GM12875 (cell line): ENCODE measurements around the gene COTL1.
"Not testable (repeated sequence)": the region's sequence is repeated elsewhere in the genome, so short reads cannot be mapped to it uniquely, and the experiment has no call there.

Experiments
- H3K4me3 ChIP-seq: one replicate; pipeline ENCODE4 v1.5.1; 2011; ENCODE audit warnings: low read depth, low read length, control low read depth
- TF ChIP-seq, protein P1 (sequence below): IDR thresholded peaks from 2 replicates; pipeline ENCODE4 v1.5.1; 2011; ENCODE audit warnings: low read depth, mild to moderate bottlenecking, control low read depth, inconsistent platforms, low read length, moderate library complexity, borderline replicate concordance; ENCODE audit not compliant: insufficient read depth

Gene COTL1

DNA sequence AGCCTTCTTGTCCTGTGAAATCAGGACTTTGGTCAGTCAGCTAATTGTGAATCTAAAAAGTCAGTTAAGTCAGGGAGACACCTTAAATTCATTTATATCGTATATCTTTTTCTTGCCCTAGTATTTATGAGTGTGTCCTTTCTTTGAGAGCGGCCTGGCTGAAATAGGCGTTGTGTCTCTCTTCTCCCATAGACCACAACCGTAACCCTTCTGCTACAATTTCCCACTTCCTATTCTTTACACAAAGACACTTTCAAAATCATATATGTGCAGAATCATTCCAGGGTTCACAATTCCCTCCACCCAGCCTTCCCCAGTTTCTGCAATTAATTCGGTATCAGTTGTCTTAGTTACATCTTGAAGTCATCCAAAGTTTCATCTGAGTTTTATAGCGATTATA is 14.0 kb upstream of the COTL1 start:
- TF ChIP-seq, protein P1, sequence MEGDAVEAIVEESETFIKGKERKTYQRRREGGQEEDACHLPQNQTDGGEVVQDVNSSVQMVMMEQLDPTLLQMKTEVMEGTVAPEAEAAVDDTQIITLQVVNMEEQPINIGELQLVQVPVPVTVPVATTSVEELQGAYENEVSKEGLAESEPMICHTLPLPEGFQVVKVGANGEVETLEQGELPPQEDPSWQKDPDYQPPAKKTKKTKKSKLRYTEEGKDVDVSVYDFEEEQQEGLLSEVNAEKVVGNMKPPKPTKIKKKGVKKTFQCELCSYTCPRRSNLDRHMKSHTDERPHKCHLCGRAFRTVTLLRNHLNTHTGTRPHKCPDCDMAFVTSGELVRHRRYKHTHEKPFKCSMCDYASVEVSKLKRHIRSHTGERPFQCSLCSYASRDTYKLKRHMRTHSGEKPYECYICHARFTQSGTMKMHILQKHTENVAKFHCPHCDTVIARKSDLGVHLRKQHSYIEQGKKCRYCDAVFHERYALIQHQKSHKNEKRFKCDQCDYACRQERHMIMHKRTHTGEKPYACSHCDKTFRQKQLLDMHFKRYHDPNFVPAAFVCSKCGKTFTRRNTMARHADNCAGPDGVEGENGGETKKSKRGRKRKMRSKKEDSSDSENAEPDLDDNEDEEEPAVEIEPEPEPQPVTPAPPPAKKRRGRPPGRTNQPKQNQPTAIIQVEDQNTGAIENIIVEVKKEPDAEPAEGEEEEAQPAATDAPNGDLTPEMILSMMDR: no peak
- H3K4me3 ChIP-seq: no peak overlapping the region

DNA sequence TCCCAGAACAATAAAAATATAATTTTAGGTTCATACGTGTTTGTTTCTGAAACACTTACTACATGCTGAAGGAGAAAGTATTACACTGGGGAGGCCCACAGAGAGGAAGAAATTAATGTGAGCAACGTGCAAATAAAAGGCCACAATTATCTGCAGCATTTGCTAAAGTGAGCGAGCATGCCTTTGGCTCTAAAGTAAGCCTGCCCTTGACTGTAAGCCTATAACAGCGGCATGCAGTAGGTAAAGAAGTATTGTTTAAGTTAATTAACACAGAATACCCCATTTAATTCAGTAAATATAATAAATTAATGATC is 13.2 kb upstream of the COTL1 start:
- TF ChIP-seq, protein P1: no peak

DNA sequence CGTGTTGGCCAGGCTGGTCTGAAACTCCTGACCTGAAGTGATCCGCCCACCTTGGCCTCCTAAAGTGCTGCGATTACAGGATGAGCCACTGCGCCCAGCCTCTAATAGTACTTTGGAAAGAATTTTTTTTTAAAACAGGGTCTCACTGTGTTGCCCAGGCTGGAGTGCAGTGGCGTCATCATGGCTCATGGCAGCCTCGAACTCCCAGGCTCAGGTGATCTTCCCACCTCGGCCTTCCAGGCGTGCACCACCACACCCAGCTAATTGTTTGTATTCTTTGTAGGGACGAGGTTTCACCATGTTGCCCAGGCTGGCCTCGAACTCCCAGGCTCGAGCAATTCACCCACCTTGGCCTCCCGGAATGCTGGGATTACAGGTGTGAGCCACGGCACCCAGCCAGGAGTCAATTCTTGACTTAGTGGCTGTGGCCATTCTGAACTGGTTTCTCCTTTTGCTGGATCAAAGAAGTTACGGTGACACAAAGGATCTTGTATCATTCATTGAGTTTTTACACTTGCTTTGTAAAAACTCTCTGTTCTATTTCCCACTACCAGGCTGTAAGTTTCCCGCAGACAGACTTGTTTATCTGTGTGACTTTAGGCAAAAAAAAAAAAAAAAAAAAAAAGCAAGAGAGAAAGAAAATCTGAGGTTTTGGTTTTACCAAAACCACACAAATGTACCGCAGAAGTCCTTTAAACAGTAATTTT is 12.7 kb upstream of the COTL1 start:
- H3K4me3 ChIP-seq: no peak overlapping the region
- TF ChIP-seq, protein P1: no peak

More for the DNA sequence above, 13.2 kb upstream of the COTL1 start:
- H3K4me3 ChIP-seq: no peak overlapping the region

DNA sequence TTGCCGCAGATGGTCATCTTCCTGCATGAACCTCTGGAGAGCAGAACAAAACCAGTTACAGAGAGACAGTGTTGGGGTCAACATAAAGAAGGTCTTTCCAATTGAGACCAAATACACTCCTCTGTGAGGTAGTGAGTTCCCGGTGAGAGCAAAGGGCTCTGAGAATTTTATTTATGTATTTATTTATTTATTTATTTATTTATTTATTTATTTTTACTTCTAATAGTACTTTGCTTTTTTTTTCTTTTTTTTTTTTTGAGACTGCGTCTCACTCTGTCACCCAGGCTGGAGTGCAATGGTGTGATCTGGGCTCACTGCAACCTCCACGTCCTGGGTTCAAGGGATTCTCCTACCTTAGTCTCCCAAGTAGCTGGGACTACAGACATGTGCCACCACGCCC is 12.1 kb upstream of the COTL1 start:
- TF ChIP-seq, protein P1: no peak
- H3K4me3 ChIP-seq: no peak overlapping the region

DNA sequence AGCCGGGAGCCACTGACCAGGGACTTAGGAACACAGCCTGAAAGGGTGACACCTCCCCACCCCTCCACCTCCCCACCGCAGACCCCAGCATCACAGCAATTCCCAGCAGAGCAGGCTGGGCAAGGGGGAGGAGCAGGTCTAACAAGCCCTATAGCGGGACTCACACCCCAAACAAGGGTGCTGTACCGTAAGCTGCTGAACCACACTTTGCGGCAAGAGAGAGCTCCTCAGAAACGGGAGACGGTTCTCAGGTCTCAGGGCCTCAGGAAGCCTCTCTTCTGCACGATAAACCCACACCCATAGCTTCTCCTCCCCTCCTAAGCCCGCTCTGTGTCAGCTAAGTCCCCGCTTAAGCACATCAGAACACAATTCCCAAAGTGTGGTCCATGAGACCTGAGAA is 11.7 kb upstream of the COTL1 start:
- TF ChIP-seq, protein P1: no peak
- H3K4me3 ChIP-seq: no peak overlapping the region

DNA sequence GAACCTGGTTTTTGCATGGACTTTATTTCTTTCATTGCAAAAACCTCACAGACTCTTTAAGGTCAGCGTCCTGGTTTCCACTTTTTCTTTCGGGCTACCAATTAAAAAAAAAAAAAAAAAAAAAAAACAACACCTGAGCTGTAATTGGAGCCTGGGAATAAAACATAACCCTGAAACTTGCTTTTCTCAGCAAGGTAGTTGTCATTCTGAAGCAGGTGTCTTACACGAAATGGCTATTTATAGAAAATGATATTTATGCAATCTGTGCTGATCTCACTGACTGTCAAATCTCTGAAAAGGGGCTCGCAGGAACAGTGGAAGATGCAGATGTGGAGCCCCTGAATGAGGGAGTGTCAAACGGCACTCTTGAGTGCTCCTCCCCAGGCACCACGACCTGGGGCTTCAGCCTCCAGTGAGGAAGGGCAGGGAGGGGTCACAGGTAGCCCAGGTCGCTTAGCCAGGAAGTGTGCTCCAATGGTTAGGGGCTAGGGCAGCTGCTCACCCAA is 10.4 kb upstream of the COTL1 start:
- TF ChIP-seq, protein P1: no peak
- no peak overlapping the region for H3K4me3 ChIP-seq

DNA sequence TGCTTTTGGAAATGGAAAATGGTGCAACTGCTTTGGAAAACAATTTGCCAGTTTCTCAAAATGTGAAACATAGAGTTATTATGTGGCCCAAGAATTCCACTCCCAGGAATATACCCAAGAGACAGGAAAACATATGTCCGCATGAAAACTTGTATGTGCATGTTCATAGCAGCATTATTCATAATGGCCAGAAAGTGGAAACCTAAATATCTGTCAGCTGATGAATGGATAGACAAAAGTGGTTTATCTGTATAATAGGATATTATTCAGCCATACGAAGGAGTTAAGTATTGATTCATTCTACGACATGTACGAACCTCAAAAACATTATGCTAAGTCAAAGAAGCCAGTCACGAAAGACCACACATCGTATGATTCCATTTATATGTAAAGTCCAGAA is 7.7 kb upstream of the COTL1 start:
- TF ChIP-seq, protein P1: no peak

DNA sequence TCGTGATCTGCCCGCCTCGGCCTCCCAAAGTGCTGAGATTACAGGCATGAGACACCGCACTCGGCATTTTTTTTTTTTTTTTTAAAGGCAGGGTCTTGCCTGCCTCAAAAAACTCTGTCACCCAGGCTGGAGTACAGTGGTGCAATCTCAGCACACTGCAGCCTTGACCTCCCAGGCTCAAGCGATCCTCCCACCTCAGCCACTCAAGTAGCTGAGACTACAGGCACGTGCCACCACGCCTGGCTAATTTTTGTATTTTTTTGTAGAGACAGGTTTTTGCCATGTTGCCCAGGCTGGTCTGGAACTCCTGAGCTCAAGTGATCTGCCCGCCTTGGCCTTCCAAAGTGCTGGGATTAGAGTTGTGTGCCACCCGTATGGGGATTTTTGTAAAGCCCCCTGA is 3.0 kb upstream of the COTL1 start:
- H3K4me3 ChIP-seq: not testable (repeated sequence)

More for the DNA sequence above, 7.7 kb upstream of the COTL1 start:
- no peak overlapping the region for H3K4me3 ChIP-seq
